H54 (cell line): ENCODE data around the gene NHLRC4.

Experiments
- DNase-seq: peaks from one replicate; pipeline ENCODE4 v3.0.0; 2011; ENCODE audit warnings: low spot score, mixed read lengths; ENCODE audit not compliant: insufficient read length
- FAIRE-seq: peaks from 3 replicates; lab custom pipeline; 2011; peaks lifted over from hg19 to GRCh38; lab: Jason Lieb, UNC
- POLR2A ChIP-seq: IDR thresholded peaks from 2 replicates; pipeline ENCODE4 v1.6.1; 2011; ENCODE audit warnings: low read depth, mild to moderate bottlenecking, low read length

The NHLRC4 gene

DNA sequence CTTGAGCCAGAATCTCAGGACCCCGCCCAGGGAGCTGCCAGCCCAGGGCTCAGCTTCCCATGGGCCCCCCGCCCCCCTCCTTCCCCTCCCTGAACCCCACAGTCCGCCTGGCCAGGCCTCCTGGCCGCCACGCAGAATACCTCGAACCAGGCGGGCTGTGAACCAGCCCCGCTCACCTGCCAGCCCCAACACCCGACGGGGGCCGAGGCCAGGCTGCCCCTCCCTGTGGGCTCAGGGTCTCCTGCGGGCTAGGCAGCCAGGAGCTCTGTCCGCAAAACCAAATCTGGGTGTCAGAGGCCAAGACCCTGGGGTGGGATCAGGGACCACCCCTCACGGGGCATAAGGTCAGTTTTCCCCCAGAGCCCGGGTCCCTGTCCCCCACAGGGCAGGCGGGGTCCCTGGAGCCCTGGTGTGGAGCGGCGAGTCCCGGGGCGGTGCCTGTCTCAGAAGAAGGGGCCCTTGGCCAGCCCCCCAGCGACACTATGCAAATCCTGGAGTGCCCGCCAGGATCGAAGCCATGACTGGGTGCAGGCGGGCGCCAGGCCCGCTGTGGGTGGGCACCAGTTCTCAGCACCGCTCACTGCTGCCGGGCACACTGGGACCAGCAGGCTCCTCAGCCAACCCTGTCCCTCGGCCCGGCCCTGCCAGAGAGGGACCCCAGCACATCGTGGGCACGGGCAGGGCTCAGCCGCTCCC lies 13.1 kb upstream of the NHLRC4 start:
- FAIRE-seq, result no peak
- DNase-seq, result no peak
- TF ChIP-seq POLR2A, result no peak

DNA sequence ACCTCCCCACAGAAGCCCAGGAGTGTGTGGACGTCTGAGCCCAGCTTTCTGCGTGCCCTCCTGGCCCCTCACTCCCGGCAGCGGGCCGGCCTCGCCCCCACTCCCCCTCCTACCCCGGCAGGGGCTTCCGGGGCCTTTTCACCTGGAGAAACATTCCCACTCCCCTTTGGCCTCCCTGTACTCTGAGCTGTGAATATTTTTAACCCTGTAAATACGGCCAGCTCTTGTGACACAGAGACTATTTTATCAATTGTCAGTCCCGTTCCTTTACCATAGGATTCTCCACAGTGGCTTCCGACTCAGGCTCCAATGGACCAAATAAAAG lies 12.5 kb upstream of the NHLRC4 start:
- DNase-seq, result no peak
- FAIRE-seq, result peak; percentile 83

DNA sequence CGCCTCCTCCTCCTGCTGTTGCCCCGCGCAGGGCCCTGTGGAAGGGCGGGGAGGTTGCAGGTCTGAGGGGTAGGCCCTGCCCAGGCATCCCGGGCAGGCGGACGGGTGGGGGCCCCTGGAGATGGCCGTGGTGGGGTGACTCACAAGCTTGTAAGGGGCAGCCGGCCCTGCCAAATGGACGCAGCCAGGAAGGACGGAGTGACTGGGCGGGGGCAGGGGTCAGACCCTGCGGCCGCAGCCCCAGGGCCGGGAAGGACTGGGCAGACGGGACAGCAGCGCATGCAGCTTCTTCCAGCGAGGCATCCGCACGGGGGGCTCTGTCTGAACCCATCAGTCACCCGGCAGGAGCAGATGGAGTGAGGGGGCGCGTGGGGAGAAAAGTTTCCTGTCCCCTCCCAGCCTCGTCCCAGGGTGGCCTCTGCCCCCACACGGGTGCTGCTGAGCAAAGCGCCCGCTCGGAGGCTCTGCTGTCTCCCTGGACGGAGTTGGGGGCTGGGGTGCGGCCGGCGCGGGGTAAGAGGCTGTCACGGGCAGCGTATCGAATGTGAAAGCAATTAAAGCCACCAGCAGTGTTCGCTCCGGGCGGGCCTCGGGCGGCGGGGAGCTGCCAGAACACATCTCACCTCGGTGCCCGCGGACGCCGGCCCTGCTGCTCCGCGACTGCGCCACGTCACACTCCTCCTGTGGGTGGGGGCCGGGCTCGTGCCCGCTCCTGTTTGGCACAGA lies 12.0 kb upstream of the NHLRC4 start:
- FAIRE-seq (no peak), DNase-seq (peak; percentile 100)
- TF ChIP-seq POLR2A, result no peak

More for the DNA sequence above, 12.5 kb upstream of the NHLRC4 start:
- TF ChIP-seq POLR2A, result no peak

DNA sequence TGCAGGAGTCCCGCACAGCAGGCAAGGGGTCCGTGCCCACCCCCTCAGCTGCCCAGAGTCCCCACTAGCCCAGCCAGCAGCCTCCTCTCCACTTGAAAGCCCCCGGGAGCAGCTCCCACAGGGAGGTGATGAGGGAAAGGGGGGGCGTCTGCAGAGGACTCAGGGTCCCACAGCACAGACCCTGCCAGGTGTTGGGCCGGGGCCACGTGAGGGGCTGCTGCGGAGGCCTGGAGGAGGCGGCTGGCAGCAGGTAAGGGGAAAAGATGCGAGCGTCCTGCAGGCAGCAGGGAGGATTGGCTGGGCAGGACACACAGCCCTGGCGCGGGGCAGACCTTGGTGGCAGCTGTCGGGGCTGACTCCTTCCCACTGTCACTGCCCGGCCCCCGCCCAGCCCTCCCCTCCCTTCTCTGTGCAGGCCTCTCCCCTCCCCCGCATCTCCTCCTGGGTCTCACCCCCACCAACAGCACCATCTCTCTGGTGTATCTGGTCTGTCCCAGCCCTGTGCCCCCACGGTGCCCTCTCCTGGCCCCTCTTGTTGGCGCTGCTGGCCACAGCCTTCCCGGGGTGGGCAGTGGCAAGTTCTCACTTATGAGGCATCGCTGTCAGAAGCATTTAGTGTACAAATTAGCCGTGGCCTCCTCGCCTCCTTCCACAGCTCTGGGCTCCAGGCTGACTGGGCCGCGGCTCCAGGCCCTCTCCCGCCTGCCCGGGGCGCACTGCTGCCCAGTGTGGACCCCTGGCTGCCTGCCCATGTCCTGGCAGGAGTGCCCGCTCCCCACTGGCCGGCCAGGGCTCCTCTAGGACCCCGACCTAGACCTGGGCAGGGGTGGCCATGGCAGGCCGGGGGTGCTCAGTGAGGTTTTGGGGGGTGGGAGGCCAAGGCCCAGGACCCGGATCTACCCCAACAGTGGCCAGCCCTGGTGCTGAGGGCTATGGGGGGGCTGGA lies 11.0 kb upstream of the NHLRC4 start:
- DNase-seq, result no peak
- FAIRE-seq, result no peak
- TF ChIP-seq POLR2A, result no peak

DNA sequence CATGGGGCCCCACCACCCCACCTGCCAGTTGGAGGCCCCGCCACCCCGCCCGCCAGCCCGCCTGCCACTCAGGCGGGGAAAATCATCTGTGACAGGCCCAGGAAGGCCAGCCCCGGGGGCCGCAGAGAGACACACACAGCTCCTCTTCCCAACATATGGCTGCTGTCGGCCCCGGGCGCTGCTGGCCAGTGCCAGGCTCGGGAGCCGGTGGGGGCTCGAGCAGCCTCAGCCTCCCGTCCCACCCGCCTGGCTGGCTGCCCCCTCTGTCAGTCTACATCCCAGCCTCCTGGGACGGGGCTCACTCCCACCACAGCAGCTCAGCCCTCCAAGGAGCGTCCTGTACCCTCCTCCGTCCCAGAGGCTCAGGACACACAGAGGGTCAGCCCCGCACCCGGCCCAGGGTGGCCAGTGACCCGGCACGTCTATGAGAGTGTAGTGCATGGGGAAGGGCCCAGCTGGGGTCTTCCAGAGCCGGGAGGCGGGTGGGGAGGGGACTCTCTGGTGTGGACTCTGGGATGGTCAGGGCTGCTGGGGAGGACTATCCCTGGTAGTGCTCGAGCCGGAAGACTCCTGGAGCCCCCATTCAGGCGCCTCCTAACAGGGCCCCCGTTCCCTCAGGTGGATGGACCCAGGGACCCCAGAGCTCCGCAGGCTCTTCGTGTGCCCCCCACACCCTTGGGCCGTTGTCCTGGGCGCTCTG lies 10.2 kb upstream of the NHLRC4 start:
- TF ChIP-seq POLR2A, result no peak
- DNase-seq, result no peak
- FAIRE-seq, result no peak

DNA sequence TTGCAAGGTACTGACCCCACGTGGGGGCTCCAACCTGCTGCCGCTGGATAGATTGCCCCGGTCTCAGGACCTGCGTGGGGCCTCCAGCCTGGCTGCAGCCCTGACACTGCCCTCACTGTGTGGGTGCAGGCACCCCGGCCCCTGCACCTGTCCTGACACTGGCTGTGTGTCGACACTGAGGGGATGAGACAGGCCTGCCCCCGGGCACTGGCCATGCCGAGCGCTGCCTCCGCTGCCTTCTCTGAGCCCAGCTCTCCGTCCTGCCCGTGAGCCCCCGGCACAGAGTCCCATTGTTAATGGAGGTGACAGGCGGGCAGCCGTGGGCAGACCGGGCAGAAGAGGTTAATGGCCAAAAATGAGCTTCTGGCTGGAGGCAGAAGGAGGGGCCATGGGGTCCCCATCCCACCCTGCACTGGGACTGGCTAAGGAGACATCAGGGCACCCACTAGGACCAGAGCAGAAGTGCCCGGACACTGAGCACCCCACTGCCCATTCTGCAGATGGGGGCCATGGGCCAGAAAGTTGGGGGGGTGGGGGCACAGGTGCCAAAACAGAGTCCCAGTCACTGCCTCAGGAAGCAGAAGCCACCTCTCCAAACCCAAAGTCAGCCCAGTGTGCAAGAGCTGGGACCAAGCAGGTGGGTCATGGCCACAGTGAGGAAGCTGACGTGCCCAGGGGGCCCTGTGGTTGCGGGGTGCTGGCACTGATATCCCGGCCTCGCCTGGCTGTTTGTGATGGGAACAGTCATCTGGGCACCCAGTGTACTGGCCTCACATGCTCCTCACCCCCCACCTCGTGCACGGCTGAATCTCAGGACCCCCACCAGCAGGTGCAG lies 9.1 kb upstream of the NHLRC4 start:
- FAIRE-seq (no peak), DNase-seq (no peak)
- no peak for TF ChIP-seq POLR2A

DNA sequence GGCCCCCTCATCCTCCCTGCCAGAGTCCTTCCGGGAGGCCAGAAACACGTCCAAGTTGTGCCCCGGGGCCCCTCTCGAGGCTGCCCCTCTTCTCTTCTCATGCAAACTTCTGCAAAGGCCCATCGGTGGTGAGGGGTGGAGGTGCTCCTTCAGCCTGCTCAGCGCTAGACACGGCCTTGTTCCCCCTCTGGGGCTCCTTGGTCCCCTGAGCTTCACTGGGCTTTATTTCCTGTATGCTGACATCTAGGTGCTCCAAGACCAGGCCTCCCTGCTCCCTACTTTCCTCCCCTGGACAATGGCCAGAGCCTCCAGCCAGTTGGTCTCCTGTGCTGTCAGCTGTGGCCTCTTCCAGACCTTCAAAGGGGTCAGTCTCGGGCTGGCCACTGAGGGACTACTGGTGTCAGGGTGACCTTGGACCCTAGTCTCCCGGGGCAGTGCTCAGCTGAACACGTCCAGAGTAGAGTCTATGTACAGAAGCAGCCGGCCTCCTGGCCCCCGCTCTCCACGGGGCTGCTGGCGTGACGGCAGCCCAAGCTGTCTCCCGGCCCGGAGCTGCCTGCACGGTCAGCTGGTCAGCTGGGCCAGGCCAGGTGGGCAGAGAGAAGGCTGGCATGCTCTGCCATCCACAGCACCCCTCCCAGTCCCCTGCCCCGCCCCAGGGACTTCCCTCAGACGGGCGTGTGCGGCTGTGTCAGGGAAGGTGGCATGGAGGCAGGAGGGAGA lies 8.3 kb upstream of the NHLRC4 start:
- TF ChIP-seq POLR2A, result no peak
- DNase-seq, result no peak
- FAIRE-seq, result no peak

DNA sequence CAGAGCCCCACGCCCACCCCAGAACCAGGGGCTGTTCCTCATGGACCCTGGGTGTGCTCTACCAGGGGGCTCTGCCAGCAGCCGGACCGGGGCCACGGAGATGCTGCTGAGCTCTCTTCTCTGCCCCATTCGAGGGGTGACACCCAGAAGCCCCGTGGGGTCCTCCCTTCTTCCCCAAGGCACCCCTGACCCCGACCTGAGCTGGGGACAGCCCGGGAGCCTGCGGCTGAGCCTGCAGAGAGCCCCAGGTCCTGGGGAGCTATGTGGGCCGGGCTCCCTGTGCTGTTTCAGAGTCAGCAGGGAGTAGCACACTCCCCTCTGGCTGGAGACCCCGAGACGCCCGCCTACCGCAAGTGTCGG lies 7.8 kb upstream of the NHLRC4 start:
- no peak for TF ChIP-seq POLR2A
- FAIRE-seq, result no peak
- DNase-seq, result no peak

DNA sequence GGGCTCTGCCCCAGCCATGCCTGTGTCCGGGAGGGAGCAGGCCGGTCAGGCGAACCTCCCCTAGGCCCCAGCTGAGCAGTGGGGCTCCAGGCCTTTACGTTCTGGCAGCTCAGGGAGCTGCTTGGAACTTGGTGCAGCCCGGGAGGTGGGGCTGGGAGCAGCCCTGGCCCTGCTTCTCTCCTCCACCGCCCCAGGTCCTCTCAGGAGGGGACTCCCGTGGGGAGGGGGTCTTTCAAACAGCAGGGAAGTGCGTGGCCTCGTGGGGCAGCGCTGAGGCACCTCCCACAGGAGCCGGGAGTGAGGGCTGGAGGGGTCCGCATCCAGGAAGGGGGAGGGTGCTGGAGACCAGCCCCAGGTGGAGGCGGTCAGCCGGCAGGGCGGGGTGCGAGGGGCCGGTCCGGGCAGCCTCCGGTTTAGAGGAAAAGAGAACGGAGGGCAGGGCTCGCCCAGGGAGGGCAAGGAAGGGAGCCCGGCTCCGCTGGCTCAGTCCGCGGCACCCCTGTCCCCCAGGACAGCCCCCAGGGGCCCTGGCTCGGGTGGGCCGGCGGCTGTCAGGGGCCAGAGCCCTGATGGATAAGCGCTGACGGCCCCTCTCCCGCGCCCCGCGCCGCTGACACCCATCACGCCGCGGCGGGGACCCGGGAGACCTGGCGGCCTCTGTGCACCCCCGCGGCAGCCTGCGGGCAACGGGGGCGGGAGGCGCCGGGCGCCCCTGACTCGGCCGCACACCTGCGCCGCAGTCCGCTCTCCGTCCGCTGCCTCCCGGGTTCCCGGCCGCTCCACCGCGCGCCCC lies 7.2 kb upstream of the NHLRC4 start:
- FAIRE-seq (no peak), DNase-seq (no peak)
- TF ChIP-seq POLR2A, result no peak

DNA sequence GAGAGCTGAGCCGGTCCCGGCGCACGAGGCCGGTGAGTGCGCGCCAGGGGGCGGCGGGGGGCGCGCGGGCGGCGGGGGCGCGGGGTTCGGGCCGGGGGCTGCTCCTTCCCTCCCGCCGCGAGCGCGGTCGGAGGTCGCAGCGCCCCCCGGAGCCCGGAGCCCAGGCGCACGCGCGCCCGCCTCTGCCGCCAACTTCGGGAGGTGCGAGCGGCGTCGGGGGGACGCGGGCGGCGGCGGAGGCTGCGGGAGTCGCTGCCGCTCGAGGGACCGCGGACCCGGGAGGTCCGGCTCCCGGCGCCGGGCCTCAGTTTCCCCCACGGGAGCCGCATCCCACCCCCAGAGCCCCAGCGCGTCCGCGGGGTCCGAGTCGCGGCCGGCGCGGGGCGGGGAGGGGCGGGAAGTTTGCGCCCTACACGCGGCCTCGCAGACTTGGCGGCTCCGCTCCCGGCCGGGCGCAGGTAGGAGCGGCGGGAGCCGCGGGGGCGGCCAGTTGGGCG lies 6.6 kb upstream of the NHLRC4 start, which contains the start of gene PRR35:
Gene PRR35 (plus strand): TSS at position 191 of the 497 bp plus-strand sequence. CDS start 2,901 bp downstream, outside the sequence.
- no peak for TF ChIP-seq POLR2A
- FAIRE-seq (no peak), DNase-seq (no peak)

DNA sequence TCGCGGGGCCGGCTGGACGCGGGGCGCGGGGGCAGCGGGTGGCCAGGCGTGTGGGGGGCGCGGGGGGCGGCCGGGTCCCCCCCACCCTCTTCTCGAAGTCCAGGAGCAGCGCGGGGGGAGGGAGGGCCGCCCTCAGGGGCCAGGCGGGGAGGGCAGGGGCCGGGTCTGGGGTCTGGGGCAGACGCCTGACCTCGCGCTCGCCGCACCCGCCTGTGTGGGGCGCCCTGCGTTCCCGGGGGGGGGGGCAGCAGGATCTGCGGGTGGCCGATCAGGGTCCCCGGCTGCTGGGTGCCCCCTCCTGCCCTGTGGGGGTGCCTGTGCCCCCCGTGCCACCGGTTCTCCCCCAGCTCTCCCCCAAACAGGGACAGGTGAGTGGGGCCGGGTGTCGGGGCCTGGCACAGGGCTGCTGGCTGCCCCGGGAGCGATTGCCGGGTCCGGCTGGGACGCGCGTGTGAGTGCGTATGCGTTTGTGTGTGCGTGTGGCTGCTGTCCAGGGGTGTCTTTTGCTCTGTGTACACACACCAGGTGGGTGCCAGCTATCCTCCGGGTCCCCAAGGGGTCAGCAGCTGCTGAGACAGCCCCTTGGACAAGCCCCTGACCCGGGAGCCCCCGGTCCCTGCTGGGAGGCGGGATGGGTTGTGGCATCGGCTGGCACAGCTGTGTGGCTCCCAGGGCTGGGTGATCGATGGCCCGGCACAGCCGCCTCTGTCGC lies 5.9 kb upstream of the NHLRC4 start:
- no peak for TF ChIP-seq POLR2A
- DNase-seq, result no peak
- FAIRE-seq, result no peak
